A673 (cell line): ENCODE results near the gene C19orf85. TPM values are rescaled to one million over a fixed set of nuclear protein-coding genes. Genes with fewer than 3 reads are reported as not detected.

Experiments
- BruUV-seq: library from RNA; stranded (reverse); fragments of 400-500 nt; replicated peaks from 2 replicates; lab custom pipeline; 2021; lab: Mats Ljungman, UMichigan
- CTCF ChIA-PET: fragments of 300-600 bp; sonication (Branson Sonifier 250); formaldehyde crosslinking; loops from one replicate; lab custom pipeline; 2022; ENCODE audit warnings: antibody characterized with exemption; lab: Charles Lee
- POLR2A ChIA-PET: fragments of 300-600 bp; sonication (Branson Sonifier 250); formaldehyde crosslinking; loops from one replicate; lab custom pipeline; 2022; ENCODE audit warnings: antibody characterized with exemption; ENCODE audit not compliant: low non-redundant PET; lab: Charles Lee
- DNase-seq: peaks from one replicate; pipeline ENCODE4 v3.0.0-alpha.2; 2015; ENCODE audit warnings: low spot score
- H3K27ac ChIP-seq: fragments of 200-600 bp; sonication (generic); 2 replicates; pipeline ENCODE4 v1.5.1; 2016; ENCODE audit warnings: mixed run types, low read depth, mild to moderate bottlenecking, mixed read lengths, antibody characterized with exemption, low read length; ENCODE audit not compliant: poor library complexity, severe bottlenecking
- H3K27me3 ChIP-seq: fragments of 200-600 bp; sonication (generic); replicated peaks from 2 replicates; pipeline ENCODE4 v1.6.1; 2017; ENCODE audit warnings: mixed run types, low read depth, mild to moderate bottlenecking, mixed read lengths, antibody characterized with exemption, low read length; ENCODE audit not compliant: insufficient read depth, poor library complexity
- H3K36me3 ChIP-seq: fragments of 200-600 bp; sonication (generic); 2 replicates; pipeline ENCODE4 v1.6.1; 2016; ENCODE audit warnings: mixed run types, mild to moderate bottlenecking, mixed read lengths, antibody characterized with exemption, low read length; ENCODE audit not compliant: insufficient read depth, poor library complexity, severe bottlenecking
- H3K4me1 ChIP-seq: fragments of 200-600 bp; sonication (generic); 2 replicates; pipeline ENCODE4 v1.6.1; 2017; ENCODE audit warnings: mixed run types, mild to moderate bottlenecking, mixed read lengths, antibody characterized with exemption, low read length; ENCODE audit not compliant: insufficient read depth, poor library complexity, severe bottlenecking
- H3K4me3 ChIP-seq: fragments of 200-600 bp; sonication (generic); 2 replicates; pipeline ENCODE4 v1.5.1; 2016; ENCODE audit warnings: low read depth, mixed run types, mild to moderate bottlenecking, mixed read lengths, low read length; ENCODE audit not compliant: poor library complexity, severe bottlenecking
- H3K9me3 ChIP-seq: fragments of 200-600 bp; sonication (generic); 2 replicates; pipeline ENCODE4 v1.6.1; 2016; ENCODE audit warnings: mixed run types, low read depth, mild to moderate bottlenecking, mixed read lengths, antibody characterized with exemption, low read length; ENCODE audit not compliant: poor library complexity, severe bottlenecking
- EZH2 ChIP-seq: fragments of 200-600 bp; sonication (generic); IDR thresholded peaks from 2 replicates; pipeline ENCODE4 v1.6.1; 2017; ENCODE audit warnings: borderline replicate concordance, low read depth, mild to moderate bottlenecking, mixed read lengths, antibody characterized with exemption, low read length; ENCODE audit not compliant: poor library complexity, severe bottlenecking
- intact Hi-C: fragments of 100-400 bp; cut with micrococcal nuclease; formaldehyde crosslinking; loops from one replicate; pipeline ENCODE4 v1.10.0; 2022; ENCODE audit not compliant: unreplicated experiment
- total RNA-seq: library from RNA; stranded (reverse); gene quantifications from 2 replicates; pipeline ENCODE4 v1.2.3, GENCODE V29; 2021
- TF ChIP-seq, protein P1 (sequence below): fragments of 300-800, 200-600 bp; sonication (generic); conservative IDR thresholded peaks from 2 replicates; pipeline ENCODE4 v1.5.1; 2017; ENCODE audit warnings: low read depth, mild to moderate bottlenecking, antibody characterized with exemption, low read length, moderate library complexity, mixed read lengths

The C19orf85 gene
- total RNA-seq, 1 experiment from 2014 or later, result not detected

DNA sequence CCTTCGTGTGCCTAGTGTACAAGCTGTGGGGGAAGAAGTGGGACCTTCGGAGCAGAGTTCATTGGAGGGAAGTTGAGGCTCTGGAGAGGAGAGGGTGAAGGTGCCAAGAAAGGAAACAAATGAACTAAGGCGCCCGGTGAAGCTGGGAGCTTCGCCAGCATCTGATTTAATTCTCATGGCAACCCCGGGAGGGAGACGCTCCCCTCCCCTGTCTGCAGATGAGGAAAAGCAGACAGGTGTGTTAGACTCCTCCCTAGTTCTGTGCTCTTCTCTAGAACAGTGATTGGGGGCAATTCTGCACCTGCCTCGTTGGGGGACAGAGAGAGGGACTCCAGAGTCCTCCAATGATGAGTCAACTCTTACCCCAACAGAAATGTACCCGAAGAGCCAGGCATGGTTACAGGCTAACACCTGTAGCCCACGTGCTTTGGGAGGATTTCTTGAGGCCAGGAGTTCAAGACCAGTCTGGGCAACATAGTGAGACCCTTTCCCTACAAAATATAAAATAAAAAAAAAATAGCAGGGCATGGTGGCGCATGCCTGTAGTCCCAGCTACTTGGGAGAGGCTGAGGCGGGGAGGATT is 27.9 kb upstream of the C19orf85 start:
- ChIA-PET CTCF (no interaction called here), POLR2A (no interaction called here)
- no peak for TF ChIP-seq EZH2
- TF ChIP-seq, protein P1, sequence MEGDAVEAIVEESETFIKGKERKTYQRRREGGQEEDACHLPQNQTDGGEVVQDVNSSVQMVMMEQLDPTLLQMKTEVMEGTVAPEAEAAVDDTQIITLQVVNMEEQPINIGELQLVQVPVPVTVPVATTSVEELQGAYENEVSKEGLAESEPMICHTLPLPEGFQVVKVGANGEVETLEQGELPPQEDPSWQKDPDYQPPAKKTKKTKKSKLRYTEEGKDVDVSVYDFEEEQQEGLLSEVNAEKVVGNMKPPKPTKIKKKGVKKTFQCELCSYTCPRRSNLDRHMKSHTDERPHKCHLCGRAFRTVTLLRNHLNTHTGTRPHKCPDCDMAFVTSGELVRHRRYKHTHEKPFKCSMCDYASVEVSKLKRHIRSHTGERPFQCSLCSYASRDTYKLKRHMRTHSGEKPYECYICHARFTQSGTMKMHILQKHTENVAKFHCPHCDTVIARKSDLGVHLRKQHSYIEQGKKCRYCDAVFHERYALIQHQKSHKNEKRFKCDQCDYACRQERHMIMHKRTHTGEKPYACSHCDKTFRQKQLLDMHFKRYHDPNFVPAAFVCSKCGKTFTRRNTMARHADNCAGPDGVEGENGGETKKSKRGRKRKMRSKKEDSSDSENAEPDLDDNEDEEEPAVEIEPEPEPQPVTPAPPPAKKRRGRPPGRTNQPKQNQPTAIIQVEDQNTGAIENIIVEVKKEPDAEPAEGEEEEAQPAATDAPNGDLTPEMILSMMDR, result no peak
- H3K4me1 ChIP-seq, result peaks cover 12% of the 10 kb centered on the region
- H3K36me3 ChIP-seq, result no peaks in the 10 kb centered on the region
- intact Hi-C loops, result no loop called here
- H3K4me3 ChIP-seq, result no peak overlapping the region
- no peak for DNase-seq
- no peaks in the 10 kb centered on the region for H3K9me3 ChIP-seq
- no peak overlapping the region for H3K27ac ChIP-seq
- H3K27me3 ChIP-seq, result no peaks in the 10 kb centered on the region
- BruUV-seq, result no TSS peak

DNA sequence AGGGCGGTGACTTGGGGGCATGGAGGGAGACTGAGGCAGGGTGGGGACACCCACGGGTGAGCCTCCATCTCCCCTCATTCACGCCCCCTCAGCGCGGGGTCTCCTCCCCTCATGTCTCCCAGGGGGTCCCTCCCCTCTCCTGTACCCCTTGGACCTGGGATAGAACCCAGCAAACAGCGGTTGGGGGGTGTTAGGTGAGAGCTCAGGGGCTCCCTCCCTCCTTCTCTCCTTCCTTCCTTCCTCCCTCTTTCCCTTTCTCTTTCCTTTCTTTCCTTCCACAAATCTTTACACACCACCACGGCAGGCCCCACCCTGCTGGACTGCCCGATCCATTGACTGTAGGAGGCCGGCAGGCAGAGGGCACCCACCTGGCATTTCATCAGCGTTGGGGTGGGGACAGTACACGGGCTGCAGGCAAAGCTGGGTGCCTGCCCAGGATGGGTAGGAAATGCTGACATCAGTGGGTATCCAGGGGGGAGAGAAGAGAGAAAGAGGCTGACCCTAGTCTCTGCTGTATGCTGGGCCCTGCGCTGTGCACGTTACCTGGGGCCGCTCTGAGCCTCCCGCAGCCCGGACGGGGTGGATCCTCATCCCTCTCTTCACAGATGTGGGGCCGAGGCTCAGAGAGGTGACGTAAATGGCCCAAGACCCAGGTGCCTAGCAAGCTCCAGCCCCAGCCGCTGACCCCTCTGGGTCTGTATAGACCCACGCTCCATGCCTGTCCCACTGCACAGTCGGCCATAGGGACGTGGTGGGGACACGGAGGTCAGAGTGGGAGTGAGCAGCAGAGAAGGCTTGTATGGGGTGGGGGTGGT is 27.2 kb upstream of the C19orf85 start:
- DNase-seq, result no peak
- no peak for TF ChIP-seq EZH2
- TF ChIP-seq, protein P1, result no peak
- ChIA-PET CTCF (no interaction called here), POLR2A (no interaction called here)
- no peaks in the 10 kb centered on the region for H3K9me3 ChIP-seq
- no TSS peak for BruUV-seq
- H3K27me3 ChIP-seq, result no peaks in the 10 kb centered on the region
- no peaks in the 10 kb centered on the region for H3K36me3 ChIP-seq
- H3K4me1 ChIP-seq, result peaks cover 19% of the 10 kb centered on the region
- no peak overlapping the region for H3K27ac ChIP-seq
- no peak overlapping the region for H3K4me3 ChIP-seq
- intact Hi-C loops, result no loop called here

DNA sequence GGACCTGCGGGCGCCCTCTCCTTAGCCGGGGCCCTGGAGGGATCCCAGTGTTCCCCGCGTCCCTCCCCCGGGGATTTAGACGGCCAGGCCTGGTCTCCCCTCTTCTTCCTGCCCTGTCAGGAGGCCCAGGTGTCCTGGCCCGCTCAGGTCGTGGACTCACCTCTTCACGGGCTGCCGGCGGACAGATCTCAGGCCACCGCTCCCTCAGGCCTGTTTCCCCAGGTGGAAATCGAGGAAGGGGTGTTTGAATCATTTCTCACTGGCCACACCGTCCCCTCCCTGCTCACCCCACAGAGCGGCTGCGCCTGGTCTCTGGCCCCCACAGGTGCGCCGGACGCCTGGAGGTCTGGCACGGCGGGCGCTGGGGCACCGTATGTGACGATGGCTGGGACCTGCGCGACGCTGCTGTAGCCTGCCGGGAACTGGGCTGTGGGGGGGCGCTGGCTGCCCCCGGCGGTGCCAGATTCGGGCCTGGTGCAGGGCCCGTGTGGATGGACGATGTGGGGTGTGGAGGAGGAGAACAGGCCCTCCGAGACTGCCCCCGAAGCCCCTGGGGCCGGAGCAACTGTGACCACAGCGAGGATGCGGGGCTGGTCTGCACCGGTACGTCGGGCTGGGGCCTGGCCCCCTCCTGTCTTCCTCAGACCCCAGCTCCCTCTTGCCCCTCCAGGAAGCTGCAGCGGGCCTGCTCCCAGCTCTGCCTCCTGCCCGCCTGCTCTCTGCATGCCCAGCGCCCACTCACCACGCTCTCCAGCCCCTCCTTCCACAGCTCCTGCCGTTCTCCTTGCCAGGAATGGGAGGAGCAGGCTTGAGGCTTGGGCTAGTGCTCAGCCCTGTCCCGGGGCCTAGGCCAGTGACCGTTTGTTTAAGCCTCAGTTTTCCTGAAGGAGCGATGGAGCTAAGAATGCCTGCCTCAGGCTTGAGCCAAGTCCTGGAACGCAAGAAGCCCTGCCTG is 26.2 kb upstream of the C19orf85 start:
- H3K27me3 ChIP-seq, result no peaks in the 10 kb centered on the region
- no peak for TF ChIP-seq EZH2
- TF ChIP-seq, protein P1, result no peak
- ChIA-PET POLR2A (no interaction called here), CTCF (no interaction called here)
- H3K36me3 ChIP-seq, result no peaks in the 10 kb centered on the region
- no peak overlapping the region for H3K27ac ChIP-seq
- no peak for DNase-seq
- intact Hi-C loops, result no loop called here
- peaks cover 28% of the 10 kb centered on the region for H3K4me1 ChIP-seq
- no peaks in the 10 kb centered on the region for H3K9me3 ChIP-seq
- BruUV-seq, result no TSS peak
- H3K4me3 ChIP-seq, result no peak overlapping the region
